SJSA1 (cell line): Measurements from ENCODE around the gene ISOC2. TPM values are rescaled to one million over a fixed set of nuclear protein-coding genes. Genes with fewer than 3 reads are reported as not detected.
"Not testable (repeated sequence)": the region's sequence is repeated elsewhere in the genome, so short reads cannot be mapped to it uniquely, and the experiment has no call there.

ENCODE experiments used
- DNase-seq, 2 experiments: peaks; one replicate each; pipeline ENCODE4 v3.0.0-alpha.2; 2015 to 2020; ENCODE audit warnings: low spot score in 2 of 2, low read depth in 1 of 2
- H3K27ac ChIP-seq: fragments of 250-450 bp; sonication (Bioruptor Pico); 2 replicates; pipeline ENCODE4 v1.5.1; 2020; ENCODE audit warnings: mild to moderate bottlenecking, moderate library complexity
- H3K27me3 ChIP-seq: fragments of 250-450 bp; sonication (Bioruptor Pico); replicated peaks from 2 replicates; pipeline ENCODE4 v1.5.1; 2020; ENCODE audit warnings: mild to moderate bottlenecking, moderate library complexity
- H3K36me3 ChIP-seq: fragments of 250-450 bp; sonication (Bioruptor Pico); 2 replicates; pipeline ENCODE4 v1.5.1; 2020; ENCODE audit warnings: mild to moderate bottlenecking
- H3K4me1 ChIP-seq: fragments of 250-450 bp; sonication (Bioruptor Pico); replicated peaks from 2 replicates; pipeline ENCODE4 v1.6.1; 2021; ENCODE audit warnings: mild to moderate bottlenecking
- H3K4me3 ChIP-seq: fragments of 250-450 bp; sonication (Bioruptor Pico); 2 replicates; pipeline ENCODE4 v1.5.1; 2020; ENCODE audit warnings: mild to moderate bottlenecking
- H3K9me3 ChIP-seq: fragments of 250-450 bp; sonication (Bioruptor Pico); replicated peaks from 2 replicates; pipeline ENCODE4 v1.5.1; 2020; ENCODE audit warnings: mild to moderate bottlenecking
- total RNA-seq: library from RNA; depleted of rRNA; stranded (reverse); fragments of >200 nt; shearing (Covaris generic); gene quantifications from 2 replicates; pipeline ENCODE4 v1.2.3, GENCODE V29; 2014; rRNA removed

The ISOC2 gene, protein sequence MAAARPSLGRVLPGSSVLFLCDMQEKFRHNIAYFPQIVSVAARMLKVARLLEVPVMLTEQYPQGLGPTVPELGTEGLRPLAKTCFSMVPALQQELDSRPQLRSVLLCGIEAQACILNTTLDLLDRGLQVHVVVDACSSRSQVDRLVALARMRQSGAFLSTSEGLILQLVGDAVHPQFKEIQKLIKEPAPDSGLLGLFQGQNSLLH
- total RNA-seq, result 71.7 and 97.3 TPM in 2 replicates

DNA sequence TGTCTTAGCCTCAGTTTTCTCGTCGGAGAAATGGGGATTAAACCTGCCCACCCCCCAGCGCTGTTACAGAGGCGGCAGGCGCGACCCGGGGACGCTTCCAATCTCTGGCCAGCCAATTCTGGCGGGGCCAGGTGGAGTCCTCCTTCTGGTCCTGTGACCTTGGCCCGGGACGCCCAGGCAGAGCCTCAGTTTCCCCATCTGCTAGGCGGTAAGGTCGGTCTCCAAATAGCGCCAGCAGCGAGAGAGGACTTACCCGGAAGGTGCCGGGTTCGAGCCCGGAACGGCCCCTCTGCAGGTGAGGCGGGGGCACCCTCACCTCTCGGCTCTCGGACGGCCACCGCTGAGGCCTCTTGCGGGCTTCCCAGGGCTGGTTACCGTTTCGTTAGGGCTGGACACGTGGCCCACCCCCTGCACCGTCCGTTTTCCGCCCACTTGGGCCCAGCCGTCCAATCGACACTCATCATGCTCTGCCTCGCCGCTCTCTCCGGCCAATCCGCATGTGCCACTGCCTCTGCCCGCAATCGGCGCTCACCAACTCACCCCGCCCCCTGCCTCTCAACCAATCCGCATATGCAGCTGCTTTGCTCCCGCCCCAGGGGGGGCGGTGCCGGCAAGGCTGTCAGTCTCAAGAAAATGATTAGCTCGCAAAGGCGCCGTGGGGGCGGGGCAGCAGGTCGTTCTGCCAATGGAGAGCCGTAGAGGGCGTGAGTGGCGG, at the start of gene ISOC2:
Gene ISOC2, minus strand, starts transcription at position 384 of the 715 bp plus-strand sequence. CDS start 5,156 bp downstream, outside the sequence.
- peak; percentile 99 to 100 for DNase-seq
- H3K4me1 ChIP-seq, result peaks cover 8% of the 10 kb centered on the region
- H3K4me3 ChIP-seq, result peak within 1 kb of the TSS; percentile 59
- H3K9me3 ChIP-seq, result no peaks in the 10 kb centered on the region
- peaks cover 3% of the 10 kb centered on the region; the same call in 1 of the 2 replicates for H3K36me3 ChIP-seq
- H3K27me3 ChIP-seq, result no peaks in the 10 kb centered on the region
- H3K27ac ChIP-seq, result peak within 1 kb of the TSS; percentile 51

DNA sequence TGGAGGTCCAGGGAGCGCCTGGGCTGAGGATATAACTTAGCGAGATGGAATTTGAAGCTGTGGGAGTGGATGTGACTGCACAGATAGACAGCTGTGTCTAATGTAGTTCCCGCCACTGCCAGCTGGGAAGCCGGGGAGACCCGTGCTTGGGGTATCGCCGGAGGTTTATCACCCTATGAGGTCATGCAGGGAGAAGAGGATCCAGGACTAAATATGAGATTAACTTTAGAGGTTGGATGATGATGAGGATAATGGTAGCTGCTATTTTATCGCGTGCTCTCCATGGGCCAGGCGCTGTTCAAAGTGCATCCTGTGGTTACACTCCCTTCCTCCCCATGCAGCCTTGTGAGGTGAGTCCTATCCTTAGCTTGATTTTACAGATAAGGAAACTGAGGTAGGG, 46.7 kb upstream of the ISOC2 start:
- peaks cover 5% of the 10 kb centered on the region for H3K4me1 ChIP-seq
- H3K9me3 ChIP-seq, result peaks cover 5% of the 10 kb centered on the region
- no peaks in the 10 kb centered on the region for H3K36me3 ChIP-seq
- no peak for DNase-seq
- no peaks in the 10 kb centered on the region for H3K27me3 ChIP-seq
- H3K27ac ChIP-seq, result no peak overlapping the region
- no peak overlapping the region for H3K4me3 ChIP-seq

DNA sequence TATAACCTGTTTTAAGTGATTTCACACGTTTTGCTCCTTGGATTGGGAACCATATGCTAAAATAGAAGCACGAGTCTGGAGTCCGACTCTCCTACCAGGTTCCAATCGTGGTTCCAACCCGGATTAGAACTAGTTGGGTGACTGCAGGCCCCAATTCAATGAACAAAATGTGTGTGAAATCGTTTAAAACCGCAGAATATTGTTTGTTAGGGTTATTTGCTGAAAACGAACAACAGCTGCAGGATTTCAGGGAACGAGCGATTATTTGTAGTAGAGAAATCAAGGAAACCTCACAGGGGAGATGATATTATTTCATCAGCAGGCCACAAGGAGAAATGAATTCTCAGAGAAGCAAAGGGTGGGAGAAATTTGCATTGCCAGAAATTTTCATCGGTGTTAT, 43.5 kb upstream of the ISOC2 start:
- Histone ChIP-seq H3K27ac (no peak overlapping the region), H3K4me3 (no peak overlapping the region), H3K4me1 (peaks cover 5% of the 10 kb centered on the region), H3K36me3 (no peaks in the 10 kb centered on the region), H3K9me3 (peaks cover 7% of the 10 kb centered on the region), H3K27me3 (no peaks in the 10 kb centered on the region)
- DNase-seq, result no peak

DNA sequence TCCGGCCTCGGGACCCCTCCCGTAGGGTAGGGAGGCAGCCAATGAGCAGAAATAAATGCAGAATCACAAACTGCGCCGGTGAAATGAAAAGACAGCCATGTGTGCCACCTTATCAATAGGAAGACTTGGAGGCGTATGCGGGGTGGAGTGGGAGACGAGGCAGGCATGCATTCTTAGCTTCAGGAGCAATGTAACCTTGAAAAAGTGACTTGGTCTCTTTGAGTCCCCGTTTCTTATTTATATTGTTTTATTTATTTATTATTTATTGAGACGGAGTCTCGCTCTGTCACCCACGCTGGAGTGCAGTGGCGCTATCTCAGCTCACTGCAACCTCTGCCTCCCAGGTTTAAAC, 42.8 kb upstream of the ISOC2 start:
- DNase-seq, result no peak
- Histone ChIP-seq H3K4me3 (peak overlapping the region; percentile 32), H3K27ac (no peak overlapping the region), H3K36me3 (no peaks in the 10 kb centered on the region), H3K9me3 (peaks cover 7% of the 10 kb centered on the region), H3K27me3 (no peaks in the 10 kb centered on the region), H3K4me1 (peaks cover 5% of the 10 kb centered on the region)

DNA sequence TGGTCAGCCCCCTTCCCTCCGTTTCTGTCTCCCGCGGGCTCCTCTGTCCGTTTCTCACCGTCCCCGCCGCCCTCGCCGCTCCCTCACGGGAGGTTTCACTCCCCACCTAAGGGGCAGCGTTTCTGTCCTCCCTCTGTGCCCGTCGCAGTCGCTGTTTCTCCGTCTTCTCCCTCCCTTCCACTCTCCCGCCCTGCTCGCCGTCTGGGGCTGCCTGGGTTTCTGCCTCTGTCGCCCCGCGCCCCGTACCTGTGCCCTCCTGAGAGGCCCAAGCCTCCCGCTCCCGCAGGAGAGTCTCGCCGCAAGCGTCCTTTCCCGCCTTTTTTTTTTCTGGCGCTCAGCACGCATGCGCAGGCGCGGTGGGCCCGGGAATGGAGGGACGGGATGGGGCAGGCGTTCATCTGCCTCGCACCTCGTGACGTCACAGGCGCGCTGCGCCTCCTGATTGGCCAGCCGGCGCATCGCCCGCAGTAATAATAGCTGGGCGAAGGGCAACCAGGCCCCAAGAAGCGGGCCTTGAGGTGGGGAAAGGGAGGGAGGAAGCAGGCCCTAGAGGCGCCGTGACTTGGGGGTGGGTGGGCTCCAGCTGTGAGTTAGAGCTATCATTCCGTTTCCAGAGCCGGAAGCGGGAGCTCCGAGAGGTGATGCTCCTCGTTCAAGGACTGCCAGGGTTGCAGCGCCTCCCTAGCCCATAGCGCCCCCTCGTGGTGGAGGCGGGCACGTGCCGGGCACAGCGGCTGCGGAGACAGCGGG, 42.2 kb upstream of the ISOC2 start:
- H3K9me3 ChIP-seq, result peaks cover 7% of the 10 kb centered on the region
- H3K36me3 ChIP-seq, result no peaks in the 10 kb centered on the region
- peak; percentile 89 to 90 for DNase-seq
- no peaks in the 10 kb centered on the region for H3K27me3 ChIP-seq
- H3K4me3 ChIP-seq, result peak overlapping the region; percentile 32
- peaks cover 5% of the 10 kb centered on the region for H3K4me1 ChIP-seq
- H3K27ac ChIP-seq, result no peak overlapping the region

DNA sequence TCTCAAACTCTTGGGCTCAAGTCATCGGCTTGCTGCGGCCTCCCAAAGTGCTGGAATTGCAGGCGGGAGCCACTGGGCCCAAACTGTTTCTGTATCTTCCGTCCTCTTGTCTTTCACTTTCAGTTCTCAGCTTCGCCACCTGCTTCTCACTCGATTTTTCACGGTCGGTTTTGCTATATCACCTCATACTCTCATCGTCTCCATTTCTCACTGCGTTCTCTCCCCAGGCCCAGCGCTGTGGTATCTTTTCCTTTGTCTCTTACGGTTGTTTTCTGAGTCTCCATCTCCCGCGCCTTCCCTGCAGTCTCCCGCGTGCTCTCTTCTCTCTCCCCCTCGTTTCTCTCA, 41.7 kb upstream of the ISOC2 start:
- H3K4me1 ChIP-seq, result peaks cover 5% of the 10 kb centered on the region
- no peak overlapping the region for H3K4me3 ChIP-seq
- no peak for DNase-seq
- H3K27me3 ChIP-seq, result no peaks in the 10 kb centered on the region
- no peaks in the 10 kb centered on the region for H3K36me3 ChIP-seq
- no peak overlapping the region for H3K27ac ChIP-seq
- peaks cover 7% of the 10 kb centered on the region for H3K9me3 ChIP-seq

DNA sequence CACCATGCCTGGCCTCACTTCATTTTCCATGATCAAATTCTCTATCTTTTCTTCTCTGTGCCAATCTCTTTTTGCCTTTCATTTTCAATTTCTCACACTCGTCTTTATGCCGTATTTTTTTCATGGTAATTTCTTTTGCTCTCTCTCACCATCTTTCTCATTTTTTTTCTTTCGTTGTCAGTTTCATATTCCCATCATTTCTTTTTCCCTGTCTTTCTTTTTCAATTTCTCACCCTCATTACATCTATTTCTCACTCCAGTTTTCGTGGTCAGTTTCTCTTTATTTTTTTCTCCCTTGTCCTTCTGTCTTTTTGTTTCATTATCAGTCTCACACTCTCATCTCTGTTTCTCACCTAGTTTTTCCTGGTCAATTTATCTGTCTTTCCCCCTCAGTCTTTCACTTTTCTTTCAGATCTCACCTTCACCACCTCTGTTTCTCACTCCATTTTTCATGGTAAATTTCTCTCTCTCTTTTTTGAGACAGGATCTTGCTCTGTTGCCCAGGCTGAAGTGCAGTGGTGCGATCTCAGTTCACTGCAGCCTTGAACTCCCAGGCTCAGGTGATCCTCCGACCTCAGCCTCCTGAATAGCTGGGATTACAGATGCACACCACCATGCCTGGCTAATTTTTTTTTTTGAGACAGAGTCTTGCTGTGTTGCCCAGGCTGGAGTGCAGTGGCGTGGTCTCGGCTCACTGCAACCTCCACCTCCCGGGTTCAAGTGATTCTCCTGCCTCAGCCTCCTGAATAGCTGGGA, 40.9 kb upstream of the ISOC2 start:
- no peaks in the 10 kb centered on the region for H3K27me3 ChIP-seq
- no peak overlapping the region for H3K27ac ChIP-seq
- H3K4me1 ChIP-seq, result peaks cover 5% of the 10 kb centered on the region
- DNase-seq, result no peak
- no peak overlapping the region for H3K4me3 ChIP-seq
- H3K9me3 ChIP-seq, result peaks cover 7% of the 10 kb centered on the region
- no peaks in the 10 kb centered on the region for H3K36me3 ChIP-seq

DNA sequence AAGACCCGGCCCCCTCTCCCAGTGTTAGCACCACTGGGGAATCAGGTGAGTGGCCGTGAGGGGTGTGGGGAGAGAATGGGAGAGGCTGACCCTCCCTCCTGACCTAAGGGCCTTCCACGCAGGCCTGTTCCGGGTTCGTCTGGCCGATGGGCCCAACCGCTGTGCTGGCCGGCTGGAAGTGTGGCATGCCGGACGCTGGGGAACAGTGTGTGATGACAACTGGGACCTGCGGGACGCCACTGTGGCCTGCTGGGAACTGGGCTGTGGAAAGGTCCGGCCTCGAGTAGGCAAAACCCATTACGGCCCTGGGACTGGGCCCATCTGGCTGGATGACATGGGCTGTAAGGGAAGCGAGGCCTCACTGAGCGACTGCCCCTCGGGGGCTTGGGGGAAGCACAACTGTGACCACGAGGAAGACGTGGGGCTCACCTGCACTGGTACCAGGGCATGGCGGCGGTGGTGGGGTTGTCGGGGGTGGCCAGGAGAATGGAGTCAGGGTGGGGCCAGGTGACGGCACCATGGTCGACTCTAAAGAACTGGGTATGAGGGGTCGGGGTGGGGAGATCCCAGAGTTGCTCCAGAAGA, 39.0 kb upstream of the ISOC2 start:
- DNase-seq, result no peak
- no peak overlapping the region for H3K27ac ChIP-seq
- no peaks in the 10 kb centered on the region; the same call in 1 of the 2 replicates for H3K27me3 ChIP-seq
- H3K36me3 ChIP-seq, result no peaks in the 10 kb centered on the region
- H3K4me3 ChIP-seq, result no peak overlapping the region
- peaks cover 7% of the 10 kb centered on the region for H3K9me3 ChIP-seq
- H3K4me1 ChIP-seq, result peaks cover 5% of the 10 kb centered on the region

DNA sequence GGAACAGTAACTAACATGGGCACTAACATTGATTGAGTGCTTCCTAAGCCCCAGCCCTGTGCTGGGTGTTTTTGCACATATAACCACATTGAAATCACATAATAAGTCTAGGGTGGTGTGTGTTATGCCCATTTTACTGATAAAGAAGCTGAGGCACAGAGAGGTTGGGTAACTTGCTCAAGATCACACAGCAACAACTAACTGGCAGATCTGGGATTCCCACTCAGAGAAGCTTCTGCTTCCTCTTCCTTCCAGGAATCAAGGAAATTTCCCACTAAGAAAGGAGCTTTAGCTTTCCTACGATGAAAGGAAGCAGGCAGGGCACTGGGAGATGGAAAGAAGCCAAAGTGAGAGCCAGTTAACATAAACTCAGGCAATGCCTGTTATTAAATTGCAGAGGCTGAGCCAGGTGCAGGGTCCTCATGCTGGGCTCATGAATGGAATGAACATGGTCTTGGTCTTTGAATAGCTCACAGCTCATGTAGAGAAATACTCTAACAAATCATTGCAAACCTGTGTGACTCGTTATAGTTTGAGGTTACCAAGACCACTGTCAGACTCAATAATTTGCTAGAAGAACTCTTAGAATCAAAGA, 36.9 kb upstream of the ISOC2 start:
- H3K27me3 ChIP-seq, result peaks cover 3% of the 10 kb centered on the region; the same call in 1 of the 2 replicates
- no peaks in the 10 kb centered on the region for H3K36me3 ChIP-seq
- no peak for DNase-seq
- H3K27ac ChIP-seq, result no peak overlapping the region
- H3K4me3 ChIP-seq, result no peak overlapping the region
- peaks cover 5% of the 10 kb centered on the region for H3K9me3 ChIP-seq
- H3K4me1 ChIP-seq, result peaks cover 1% of the 10 kb centered on the region

DNA sequence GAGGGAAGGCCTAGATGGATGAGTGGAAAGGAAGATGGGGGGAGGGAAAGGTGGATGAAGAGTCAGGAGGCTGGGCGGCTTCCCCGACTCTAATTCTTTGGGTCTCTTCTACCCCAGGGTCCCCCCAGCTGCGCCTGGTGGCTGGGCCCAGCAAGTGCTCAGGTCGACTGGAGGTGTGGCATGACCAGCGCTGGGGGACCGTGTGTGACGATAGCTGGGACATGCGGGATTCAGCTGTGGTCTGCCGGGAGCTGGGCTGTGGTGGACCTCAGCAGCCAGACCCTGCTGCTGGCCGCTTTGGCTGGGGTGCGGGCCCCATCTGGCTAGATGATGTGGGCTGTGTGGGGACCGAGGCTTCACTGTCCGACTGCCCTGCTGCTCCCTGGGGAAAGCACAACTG, 36.3 kb upstream of the ISOC2 start:
- Histone ChIP-seq H3K27me3 (peaks cover 3% of the 10 kb centered on the region; the same call in 1 of the 2 replicates), H3K9me3 (no peaks in the 10 kb centered on the region; the same call in 1 of the 2 replicates), H3K27ac (no peak overlapping the region), H3K4me1 (no peaks in the 10 kb centered on the region; the same call in 1 of the 2 replicates), H3K36me3 (no peaks in the 10 kb centered on the region), H3K4me3 (no peak overlapping the region)
- DNase-seq, result no peak

DNA sequence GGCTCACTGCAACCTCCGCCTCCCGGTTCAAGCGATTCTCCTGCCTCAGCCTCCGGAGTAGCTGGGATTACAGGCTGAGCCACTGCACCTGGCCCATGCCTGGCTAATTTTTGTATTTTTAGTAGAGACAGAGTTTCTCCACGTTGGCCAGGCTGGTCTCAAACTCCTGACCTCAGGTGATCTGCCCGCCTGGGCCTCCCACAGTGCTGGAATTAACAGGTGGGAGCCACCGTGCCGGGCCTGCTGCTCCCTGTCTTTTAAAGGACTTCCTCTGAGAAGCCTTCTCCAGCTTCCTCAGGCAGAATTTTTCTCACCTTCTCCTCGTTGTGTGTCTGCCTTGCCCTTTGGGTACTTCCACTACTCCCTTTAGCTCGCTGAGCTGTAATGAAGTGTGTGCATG, 35.4 kb upstream of the ISOC2 start:
- DNase-seq, H3K9me3 ChIP-seq, H3K4me1 ChIP-seq, H3K27me3 ChIP-seq, H3K4me3 ChIP-seq, H3K36me3 ChIP-seq, H3K27ac ChIP-seq: not testable (repeated sequence)

DNA sequence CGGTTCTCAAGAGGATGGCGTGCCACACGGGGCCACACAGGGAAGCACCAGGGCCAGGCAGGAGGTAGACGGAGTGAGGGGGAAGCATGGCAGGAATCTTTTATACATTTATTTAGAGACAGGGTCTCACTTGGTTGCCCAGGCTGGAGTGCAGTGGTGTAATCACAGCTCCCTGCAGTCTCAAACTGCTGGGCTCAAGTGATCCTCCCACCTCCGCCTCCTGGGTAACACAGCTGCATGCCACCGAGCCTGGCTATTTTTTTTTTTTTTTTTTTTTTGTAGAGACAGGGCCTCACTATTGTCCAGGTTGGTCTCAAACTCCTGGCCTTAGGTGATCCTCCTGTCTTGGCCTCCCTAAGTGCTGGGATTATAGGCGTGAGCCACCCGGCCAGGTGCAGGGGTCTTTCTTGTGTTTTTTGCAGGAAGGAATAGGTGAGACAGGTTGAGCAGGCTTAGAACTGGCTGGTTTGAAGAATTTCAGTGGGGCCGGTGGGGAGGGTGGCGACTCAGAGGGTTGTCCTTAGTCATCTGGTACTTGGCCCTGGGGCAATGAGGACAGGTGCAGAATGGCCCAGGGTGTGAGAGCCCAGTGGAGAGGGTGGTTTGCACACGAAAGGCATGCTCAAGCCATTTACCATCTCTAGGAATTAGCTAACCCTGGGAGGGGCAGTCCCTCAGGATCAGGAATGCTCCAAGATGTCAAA, 34.4 kb upstream of the ISOC2 start:
- H3K4me1 ChIP-seq, result no peaks in the 10 kb centered on the region; the same call in 1 of the 2 replicates
- H3K9me3 ChIP-seq, result no peaks in the 10 kb centered on the region
- no peak for DNase-seq
- peaks cover 3% of the 10 kb centered on the region; the same call in 1 of the 2 replicates for H3K27me3 ChIP-seq
- H3K4me3 ChIP-seq, result no peak overlapping the region
- H3K36me3 ChIP-seq, result no peaks in the 10 kb centered on the region
- no peak overlapping the region for H3K27ac ChIP-seq
